H9 (cell line): ENCODE data around the gene RPS6KB2. TPM values are rescaled to one million over a fixed set of nuclear protein-coding genes. Genes with fewer than 3 reads are reported as not detected.
A peak's percentile ranks its signal among the peaks of the same experiment; 100 is the strongest.
"Not testable (repeated sequence)": the region's sequence is repeated elsewhere in the genome, so short reads cannot be mapped to it uniquely, and the experiment has no call there.

Experiments
- DNase-seq: peaks from one replicate; pipeline ENCODE4 v3.0.0-alpha.2; 2017
- H2AFZ ChIP-seq: one replicate; pipeline ENCODE4 v1.6.1; 2013; ENCODE audit warnings: mild to moderate bottlenecking, low read length, control low read depth, moderate library complexity
- H2AK5ac ChIP-seq: 2 replicates; pipeline ENCODE4 v1.6.1; 2013; ENCODE audit warnings: low read length, control low read depth, mixed read lengths; ENCODE audit not compliant: insufficient read length
- H2BK120ac ChIP-seq: one replicate; pipeline ENCODE4 v1.6.1; 2013; ENCODE audit warnings: low read depth, mild to moderate bottlenecking, low read length, control low read depth, inconsistent platforms; ENCODE audit not compliant: poor library complexity, severe bottlenecking
- H2BK12ac ChIP-seq: 2 replicates; pipeline ENCODE4 v1.6.1; 2013; ENCODE audit warnings: low read length, control low read depth, mixed read lengths, low read depth; ENCODE audit not compliant: insufficient read length
- H2BK15ac ChIP-seq: 2 replicates; pipeline ENCODE4 v1.6.1; 2013; ENCODE audit warnings: low read depth, low read length, control low read depth
- H2BK20ac ChIP-seq: one replicate; pipeline ENCODE4 v1.6.1; 2013; ENCODE audit warnings: low read depth, mild to moderate bottlenecking, low read length, control low read depth, inconsistent platforms; ENCODE audit not compliant: poor library complexity, severe bottlenecking
- H2BK5ac ChIP-seq: 2 replicates; pipeline ENCODE4 v1.6.1; 2013; ENCODE audit warnings: low read length, control low read depth, mixed read lengths; ENCODE audit not compliant: insufficient read length
- H3K14ac ChIP-seq: 2 replicates; pipeline ENCODE4 v1.6.1; 2013; ENCODE audit warnings: low read length, control low read depth; ENCODE audit not compliant: insufficient read depth
- H3K18ac ChIP-seq: 2 replicates; pipeline ENCODE4 v1.6.1; 2013; ENCODE audit warnings: low read depth, mild to moderate bottlenecking, mixed read lengths, low read length, control low read depth; ENCODE audit not compliant: insufficient read length
- H3K23ac ChIP-seq: 2 replicates; pipeline ENCODE4 v1.6.1; 2013; ENCODE audit warnings: low read length, control low read depth, mixed read lengths, low read depth; ENCODE audit not compliant: insufficient read length
- H3K23me2 ChIP-seq: 2 replicates; pipeline ENCODE4 v1.6.1; 2013; ENCODE audit warnings: low read depth, mild to moderate bottlenecking, mixed read lengths, low read length, control low read depth; ENCODE audit not compliant: insufficient read length, poor library complexity, severe bottlenecking
- H3K27ac ChIP-seq: 2 replicates; pipeline ENCODE4 v1.5.1; 2013; ENCODE audit warnings: low read length, control low read depth, mixed read lengths, low read depth; ENCODE audit not compliant: insufficient read length
- H3K27me3 ChIP-seq: 2 replicates; pipeline ENCODE4 v1.6.1; 2013; ENCODE audit warnings: low read length, control low read depth, inconsistent platforms; ENCODE audit not compliant: insufficient read depth
- H3K4ac ChIP-seq: 2 replicates; pipeline ENCODE4 v1.6.1; 2013; ENCODE audit warnings: low read depth, mild to moderate bottlenecking, control low read depth, inconsistent platforms, low read length, moderate library complexity
- H3K4me1 ChIP-seq: 2 replicates; pipeline ENCODE4 v1.6.1; 2013; ENCODE audit warnings: low read length, control low read depth, inconsistent platforms; ENCODE audit not compliant: insufficient read depth
- H3K4me2 ChIP-seq: 2 replicates; pipeline ENCODE4 v1.6.1; 2013; ENCODE audit warnings: low read length, control low read depth, mixed read lengths; ENCODE audit not compliant: insufficient read length, insufficient read depth
- H3K56ac ChIP-seq: 2 replicates; pipeline ENCODE4 v1.6.1; 2013; ENCODE audit warnings: low read depth, mild to moderate bottlenecking, mixed read lengths, low read length, control low read depth; ENCODE audit not compliant: insufficient read length
- H3K79me1 ChIP-seq: 2 replicates; pipeline ENCODE4 v1.6.1; 2013; ENCODE audit warnings: low read depth, mild to moderate bottlenecking, moderate library complexity, low read length, control low read depth, inconsistent platforms; ENCODE audit not compliant: insufficient read depth, poor library complexity, severe bottlenecking
- H3K79me2 ChIP-seq: 2 replicates; pipeline ENCODE4 v1.6.1; 2013; ENCODE audit warnings: low read length, control low read depth, inconsistent platforms; ENCODE audit not compliant: insufficient read depth
- H3K9ac ChIP-seq: 2 replicates; pipeline ENCODE4 v1.6.1; 2013; ENCODE audit warnings: low read length, control low read depth, mixed read lengths; ENCODE audit not compliant: insufficient read length; ENCODE audit errors: extremely low read depth
- H3K9me3 ChIP-seq: one replicate; pipeline ENCODE4 v1.6.1; 2013; ENCODE audit warnings: low read depth, low read length, inconsistent platforms; ENCODE audit not compliant: control insufficient read depth
- H3T11ph ChIP-seq: one replicate; pipeline ENCODE4 v1.6.1; 2013; ENCODE audit warnings: mild to moderate bottlenecking, low read length, control low read depth, inconsistent platforms
- H4K20me1 ChIP-seq: one replicate; pipeline ENCODE4 v1.6.1; 2013; ENCODE audit not compliant: control insufficient read depth, insufficient read length, insufficient read depth
- H4K5ac ChIP-seq: 2 replicates; pipeline ENCODE4 v1.6.1; 2013; ENCODE audit warnings: low read depth, mild to moderate bottlenecking, mixed read lengths, low read length, control low read depth; ENCODE audit not compliant: insufficient read length
- H4K8ac ChIP-seq: replicated peaks from 2 replicates; pipeline ENCODE4 v1.6.1; 2013; ENCODE audit warnings: low read length, control low read depth, mixed read lengths, low read depth; ENCODE audit not compliant: insufficient read length
- H4K91ac ChIP-seq: 2 replicates; pipeline ENCODE4 v1.6.1; 2013; ENCODE audit warnings: low read depth, mild to moderate bottlenecking, moderate library complexity, mixed read lengths, low read length, control low read depth; ENCODE audit not compliant: insufficient read length
- H3K27ac Mint-ChIP-seq, 3 experiments: 2 replicates in 2 of 3; 3 replicates in 1 of 3; pipeline ENCODE4 v1.8.0; 2020 to 2021; ENCODE audit warnings: mixed read lengths in 3 of 3, mild to moderate bottlenecking in 1 of 3, moderate library complexity in 1 of 3
- H3K27me3 Mint-ChIP-seq: 2 replicates; pipeline ENCODE4 v1.8.0; 2021; ENCODE audit warnings: low read depth, mild to moderate bottlenecking, moderate library complexity, mixed read lengths
- H3K36me3 Mint-ChIP-seq, 3 experiments: 2 replicates in 2 of 3; 3 replicates in 1 of 3; pipeline ENCODE4 v1.8.0; 2020 to 2021; ENCODE audit warnings: low read depth in 3 of 3, mixed read lengths in 3 of 3; ENCODE audit not compliant: insufficient read depth in 1 of 3
- H3K4me1 Mint-ChIP-seq, 2 experiments: 2 replicates each; pipeline ENCODE4 v1.8.0; 2020; ENCODE audit warnings: mixed read lengths in 2 of 2
- H3K4me3 Mint-ChIP-seq, 2 experiments: 2 replicates in 1 of 2; 3 replicates in 1 of 2; pipeline ENCODE4 v1.8.0; 2020 to 2021; ENCODE audit warnings: mild to moderate bottlenecking in 2 of 2, mixed read lengths in 2 of 2, moderate library complexity in 1 of 2
- H3K9me3 Mint-ChIP-seq, 2 experiments: 2 replicates in 1 of 2; 3 replicates in 1 of 2; pipeline ENCODE4 v1.8.0; 2020; ENCODE audit warnings: mild to moderate bottlenecking in 2 of 2, mixed read lengths in 2 of 2, moderate library complexity in 1 of 2
- CTCF ChIP-seq: fragments of 200-600 bp; sonication (generic); conservative IDR thresholded peaks from 3 replicates; pipeline ENCODE4 v1.8.0; 2021; ENCODE audit warnings: antibody characterized with exemption, mild to moderate bottlenecking
- WGBS: extraction: QIAGEN DNeasy Blood & Tissue Kit; methylation state at CpG from one replicate; pipeline ENCODE4 v1.1.7; 2013; ENCODE audit warnings: missing lambda C conversion rate, low lambda C conversion rate, mixed read lengths; ENCODE audit not compliant: insufficient read length; ENCODE audit errors: extremely low coverage; 5-methylcytosine and 5-hydroxymethylcytosine counted together
- total RNA-seq: library from RNA; stranded (reverse); gene quantifications from 2 replicates; pipeline ENCODE4 v1.2.1, GENCODE V29; 2021

Gene RPS6KB2
- total RNA-seq, 1 experiment from 2014 or later: 51.7 TPM

- Histone ChIP-seq H3K23ac (no peak overlapping the region), H3K14ac (peak overlapping the region; percentile 90; the same call in 1 of the 2 replicates), H3K18ac (peak overlapping the region; percentile 90), H3K4me2 (peak overlapping the region; percentile 49), H3K9ac (peak overlapping the region; percentile 81), H2BK20ac (no peak overlapping the region), H3K4ac (no peak overlapping the region), H3K27me3 (no peaks in the 10 kb centered on the region), H3K79me1 (no peaks in the 10 kb centered on the region), H4K5ac (no peak overlapping the region), H4K91ac (no peak overlapping the region), H3K9me3 (no peaks in the 10 kb centered on the region), H3K27ac (no peak overlapping the region), H2BK5ac (no peak overlapping the region), H4K20me1 (no peaks in the 10 kb centered on the region), H3K23me2 (peaks cover 12% of the 10 kb centered on the region), H2BK15ac (no peak overlapping the region), H3K79me2 (no peaks in the 10 kb centered on the region), H2BK120ac (no peak overlapping the region), H3K56ac (no peak overlapping the region), H3T11ph (no peak overlapping the region), H2AFZ (no peak overlapping the region), H2AK5ac (no peak overlapping the region), H4K8ac (no peak overlapping the region), H3K4me1 (no peaks in the 10 kb centered on the region; the same call in 1 of the 2 replicates), H2BK12ac (no peak overlapping the region)
- Mint-ChIP-seq H3K4me3 (peak overlapping the region; percentile 83 to 86), H3K36me3 (peaks cover 0 to 4% (median 0%) of the 10 kb centered on the region in 3 experiments; a peak in 2 of 7 replicates), H3K27ac (peak overlapping the region in 2 of 3 experiments; percentile 71 to 95; a peak in 4 of 7 replicates), H3K4me1 (peaks cover 20 to 25% of the 10 kb centered on the region in 2 experiments), H3K27me3 (peaks cover 2% of the 10 kb centered on the region), H3K9me3 (no peaks in the 10 kb centered on the region)
- WGBS: no CpG with 5 or more reads among the region's 3 CpGs
- TF ChIP-seq CTCF: no peak
- DNase-seq: no peak
These were observed 36.9 kb downstream of the RPS6KB2 start for GRCh38 chr11:67465189-67465510.

- not testable (repeated sequence) for H2BK20ac ChIP-seq, H3K14ac ChIP-seq, H3K79me1 ChIP-seq, H4K8ac ChIP-seq, H3K56ac ChIP-seq, H4K20me1 ChIP-seq, H4K91ac ChIP-seq, H3T11ph ChIP-seq, H2BK120ac ChIP-seq, H3K27ac ChIP-seq, H3K79me2 ChIP-seq, H2BK15ac ChIP-seq, H3K9ac ChIP-seq, H3K18ac ChIP-seq, H3K4ac ChIP-seq, H3K36me3 Mint-ChIP-seq, H4K5ac ChIP-seq, H2BK5ac ChIP-seq, H3K27me3 Mint-ChIP-seq, H3K9me3 ChIP-seq, H2BK12ac ChIP-seq, H3K4me1 ChIP-seq, H3K9me3 Mint-ChIP-seq, H3K27me3 ChIP-seq, H2AK5ac ChIP-seq, H3K23ac ChIP-seq, DNase-seq, H2AFZ ChIP-seq
- H3K4me1 Mint-ChIP-seq: peaks cover 20 to 25% of the 10 kb centered on the region in 2 experiments
- H3K27ac Mint-ChIP-seq: peak overlapping the region in 2 of 3 experiments; percentile 71 to 95; a peak in 3 of 7 replicates
- H3K4me3 Mint-ChIP-seq: peak overlapping the region; percentile 83 to 86
- Histone ChIP-seq H3K23me2 (peaks cover 12% of the 10 kb centered on the region), H3K4me2 (peak overlapping the region; percentile 49)
- WGBS: no CpG with 5 or more reads among the region's 2 CpGs
These were observed 37.2 kb downstream of the RPS6KB2 start for GRCh38 chr11:67465530-67465929.
